Liver (tissue), 5 donors: ENCODE data around the gene ICAM3. TPM values are rescaled to one million over a fixed set of nuclear protein-coding genes. Genes with fewer than 3 reads are reported as not detected.

Experiments
- polyA plus RNA-seq, 2 donors: library from polyadenylated mRNA; stranded (reverse) in 1 of 2; unstranded in 1 of 2; fragments of 200-250 nt in 1 of 2; fragments of >200 nt in 1 of 2; fragmentation: Nextera tagmentation in 1 of 2; extraction: Ambion mirVana in 1 of 2; gene quantifications; one replicate each; pipeline versions ENCODE4 v1.2.1 to v1.2.3, GENCODE V29; 2013 to 2015
- small RNA-seq: library from RNA; depleted of rRNA; stranded (forward); fragments of <200 nt; gene quantifications from one replicate; pipeline ENCODE3, GENCODE V24; 2014
- total RNA-seq, 2 donors: library from RNA; depleted of rRNA; stranded (reverse); fragments of >200 nt; gene quantifications; one replicate each; pipeline ENCODE4 v1.2.3, GENCODE V29; 2014
- donor health status: healthy.
- donor health status: healthy.
- donor health status: healthy.

ICAM3 gene
- total and polyA plus RNA-seq, 4 donors = 15.9 to 62.8 (median 21.0) TPM

Small RNA genes within 50 kb of the gene (small RNA-seq; reads per million reads assigned to genes)
- gene AC011511.1 (not detected), gene AC011511.4 (not detected)

Other genes with a start within 250 kb of the ICAM3 start
- 10 to 100 TPM in 1 of 2 donors, 1 to 10 TPM in 1; 7.8 to 10.5 TPM for gene ANGPTL6, start 236.9 kb downstream of the ICAM3 start, total RNA-seq
- 10 to 100 TPM in 1 of 2 donors, 1 to 10 TPM in 1; 5.5 to 13.5 TPM for gene ANGPTL6, start 236.9 kb downstream of the ICAM3 start, polyA plus RNA-seq
- 10 to 100 TPM; 10.4 to 18.1 TPM for gene PPAN, start 233.3 kb downstream of the ICAM3 start, total RNA-seq
- gene PPAN, start 233.3 kb downstream of the ICAM3 start, polyA plus RNA-seq = 10 to 100 TPM; 10.1 to 20.7 TPM
- 1 to 10 TPM; 3.2 to 4.1 TPM for gene P2RY11, start 227.9 kb downstream of the ICAM3 start, total RNA-seq
- 1 to 10 TPM in 1 of 2 donors, under 1 TPM in 1; 0.68 to 5.3 TPM for gene P2RY11, start 227.9 kb downstream of the ICAM3 start, polyA plus RNA-seq
- 10 to 100 TPM; 86.2 to 96.3 TPM for gene EIF3G, start 219.7 kb downstream of the ICAM3 start, total RNA-seq
- gene EIF3G, start 219.7 kb downstream of the ICAM3 start, polyA plus RNA-seq = 10 to 100 TPM; 71.0 to 84.4 TPM
- gene DNMT1, start 144.7 kb downstream of the ICAM3 start, total RNA-seq = 10 to 100 TPM; 19.7 to 47.1 TPM
- 10 to 100 TPM in 1 of 2 donors, 1 to 10 TPM in 1; 8.7 to 20.3 TPM for gene DNMT1, start 144.7 kb downstream of the ICAM3 start, polyA plus RNA-seq
- 1 to 10 TPM; 2.6 to 4.8 TPM for gene S1PR2, start 108.3 kb downstream of the ICAM3 start, total RNA-seq
- 1 to 10 TPM; 1.2 to 4.0 TPM for gene S1PR2, start 108.3 kb downstream of the ICAM3 start, polyA plus RNA-seq
- 10 to 100 TPM; 21.5 to 23.4 TPM for gene MRPL4, start 87.4 kb downstream of the ICAM3 start, total RNA-seq
- gene MRPL4, start 87.4 kb downstream of the ICAM3 start, polyA plus RNA-seq = 10 to 100 TPM; 44.0 to 74.8 TPM
- 10 to 100 TPM; 20.5 to 26.3 TPM for gene ICAM1, start 68.5 kb downstream of the ICAM3 start, total RNA-seq
- 10 to 100 TPM in 1 of 2 donors, 1 to 10 TPM in 1; 7.8 to 19.1 TPM for gene ICAM1, start 68.5 kb downstream of the ICAM3 start, polyA plus RNA-seq
- gene ICAM4, start 52.7 kb downstream of the ICAM3 start, total RNA-seq = 10 to 100 TPM in 1 of 2 donors, under 1 TPM in 1; 0.33 to 74.1 TPM
- gene ICAM4, start 52.7 kb downstream of the ICAM3 start, polyA plus RNA-seq = under 1 TPM in 1 of 2 donors, not detected in 1; 0.05 TPM
- 1 to 10 TPM; 1.0 to 2.5 TPM for gene ICAM5, start 49.7 kb downstream of the ICAM3 start, total RNA-seq
- under 1 TPM in 1 of 2 donors, not detected in 1; 0.02 TPM for gene ICAM5, start 49.7 kb downstream of the ICAM3 start, polyA plus RNA-seq
- gene ZGLP1, start 29.8 kb downstream of the ICAM3 start, total RNA-seq = under 1 TPM; 0.61 to 0.75 TPM
- gene ZGLP1, start 29.8 kb downstream of the ICAM3 start, polyA plus RNA-seq = 1 to 10 TPM in 1 of 2 donors, under 1 TPM in 1; 0.89 to 1.2 TPM
- 1 to 10 TPM; 5.8 to 5.9 TPM for gene FDX2, start 23.6 kb downstream of the ICAM3 start, total RNA-seq
- gene FDX2, start 23.6 kb downstream of the ICAM3 start, polyA plus RNA-seq = 10 to 100 TPM; 14.1 to 18.7 TPM
- 10 to 100 TPM in 1 of 2 donors, 1 to 10 TPM in 1; 6.4 to 13.6 TPM for gene RAVER1, start 6.1 kb downstream of the ICAM3 start, total RNA-seq
- gene RAVER1, start 6.1 kb downstream of the ICAM3 start, polyA plus RNA-seq = 1 to 10 TPM; 2.1 to 5.9 TPM
- gene TYK2, start 40.9 kb upstream of the ICAM3 start, total RNA-seq = 10 to 100 TPM; 59.2 to 60.0 TPM
- 10 to 100 TPM; 47.9 to 63.1 TPM for gene TYK2, start 40.9 kb upstream of the ICAM3 start, polyA plus RNA-seq
- 10 to 100 TPM; 46.0 to 52.3 TPM for gene CDC37, start 63.9 kb upstream of the ICAM3 start, total RNA-seq
- gene CDC37, start 63.9 kb upstream of the ICAM3 start, polyA plus RNA-seq = 10 to 100 TPM; 61.2 to 69.9 TPM
- gene PDE4A, start 80.9 kb upstream of the ICAM3 start, total RNA-seq = 1 to 10 TPM; 1.1 to 2.3 TPM
- 1 to 10 TPM in 1 of 2 donors, under 1 TPM in 1; 0.90 to 1.5 TPM for gene PDE4A, start 80.9 kb upstream of the ICAM3 start, polyA plus RNA-seq
- 10 to 100 TPM; 45.4 to 62.3 TPM for gene KEAP1, start 163.7 kb upstream of the ICAM3 start, total RNA-seq
- 10 to 100 TPM; 44.3 to 50.6 TPM for gene KEAP1, start 163.7 kb upstream of the ICAM3 start, polyA plus RNA-seq
- gene S1PR5, start 177.8 kb upstream of the ICAM3 start, total RNA-seq = under 1 TPM; 0.17 to 0.56 TPM
- gene S1PR5, start 177.8 kb upstream of the ICAM3 start, polyA plus RNA-seq = under 1 TPM; 0.32 to 0.36 TPM
- 10 to 100 TPM; 10.1 to 44.4 TPM for gene ATG4D, start 204.3 kb upstream of the ICAM3 start, total RNA-seq
- gene ATG4D, start 204.3 kb upstream of the ICAM3 start, polyA plus RNA-seq = 10 to 100 TPM in 1 of 2 donors, 1 to 10 TPM in 1; 4.7 to 12.1 TPM
- 10 to 100 TPM in 1 of 2 donors, 1 to 10 TPM in 1; 7.0 to 14.1 TPM for gene KRI1, start 226.4 kb upstream of the ICAM3 start, total RNA-seq
- 1 to 10 TPM; 4.6 to 7.1 TPM for gene KRI1, start 226.4 kb upstream of the ICAM3 start, polyA plus RNA-seq
- gene CDKN2D, start 229.4 kb upstream of the ICAM3 start, total RNA-seq = 10 to 100 TPM in 1 of 2 donors, 1 to 10 TPM in 1; 2.7 to 86.4 TPM
- gene CDKN2D, start 229.4 kb upstream of the ICAM3 start, polyA plus RNA-seq = 1 to 10 TPM; 1.6 to 4.4 TPM
- gene AP1M2, start 247.7 kb upstream of the ICAM3 start, total RNA-seq = 1 to 10 TPM in 1 of 2 donors, under 1 TPM in 1; 0.42 to 1.3 TPM
- gene AP1M2, start 247.7 kb upstream of the ICAM3 start, polyA plus RNA-seq = under 1 TPM; 0.57 to 0.83 TPM